ENCODE measurements around the gene TLN1.

The TLN1 gene

GRCh38 chr9:35664531-35665470 is 67.2 kb downstream of the TLN1 start, which contains the start of gene ARHGEF39:
ARHGEF39 (minus strand) TSS chr9:35665195; CDS start chr9:35665169, 26 bp downstream.
- DNase-seq (ENCODE audit: low spot score), result peak; percentile 75

- no peak for DNase-seq (ENCODE audit: low spot score)
Observed at GRCh38 chr9:35662437-35662836, 69.6 kb downstream of the TLN1 start.

- no peak for DNase-seq (ENCODE audit: low spot score)
Observed at GRCh38 chr9:35661756-35662350, 70.1 kb downstream of the TLN1 start.

- no peak for DNase-seq (ENCODE audit: low spot score)
Observed at GRCh38 chr9:35660966-35661415, 71.0 kb downstream of the TLN1 start.

- DNase-seq (ENCODE audit: low spot score), result no peak
Observed at GRCh38 chr9:35659340-35659739, 72.7 kb downstream of the TLN1 start.

- DNase-seq (ENCODE audit: low spot score), result no peak
Observed at GRCh38 chr9:35658968-35659220, 73.1 kb downstream of the TLN1 start.

- peak; percentile 93 for DNase-seq (ENCODE audit: low spot score)
Observed at GRCh38 chr9:35658137-35658967, 73.6 kb downstream of the TLN1 start, which contains the start of gene CCDC107. CCDC107 (plus strand) TSS chr9:35658292; CDS start chr9:35658380, 88 bp downstream.

- peak; percentile 99 for DNase-seq (ENCODE audit: low spot score)
Observed at GRCh38 chr9:35657546-35658136, 74.4 kb downstream of the TLN1 start, which contains the start of gene RMRP. RMRP (minus strand) TSS chr9:35658019.

GRCh38 chr9:35656831-35657545 is 75.0 kb downstream of the TLN1 start:
- peak; percentile 57 for DNase-seq (ENCODE audit: low spot score)

GRCh38 chr9:35656348-35656747 is 75.6 kb downstream of the TLN1 start:
- no peak for DNase-seq (ENCODE audit: low spot score)

GRCh38 chr9:35653611-35654010 is 78.4 kb downstream of the TLN1 start:
- no peak for DNase-seq (ENCODE audit: low spot score)

- DNase-seq (ENCODE audit: low spot score), result no peak
Observed at GRCh38 chr9:35652829-35653209, 79.2 kb downstream of the TLN1 start.

- DNase-seq (ENCODE audit: low spot score), result no peak
Observed at GRCh38 chr9:35651956-35652828, 79.8 kb downstream of the TLN1 start.

- no peak for DNase-seq (ENCODE audit: low spot score)
Observed at GRCh38 chr9:35650341-35651158, 81.4 kb downstream of the TLN1 start, which contains the start of gene SIT1. SIT1 (minus strand) TSS chr9:35650931; CDS start chr9:35650853, 78 bp downstream.

- no peak for DNase-seq (ENCODE audit: low spot score)
Observed at GRCh38 chr9:35649431-35650340, 82.3 kb downstream of the TLN1 start.

Data from Ammon's horn (tissue), 1 donor.